GM18508 (cell line): ENCODE data around the gene CDS2.

ENCODE experiments used
- ATAC-seq: cut with Tn5 transposase; IDR thresholded peaks from one replicate; pipeline ENCODE4 v1.9.1; 2021; ENCODE audit warnings: moderate number of reproducible peaks; ENCODE audit not compliant: insufficient read depth, unreplicated experiment

The CDS2 gene

DNA sequence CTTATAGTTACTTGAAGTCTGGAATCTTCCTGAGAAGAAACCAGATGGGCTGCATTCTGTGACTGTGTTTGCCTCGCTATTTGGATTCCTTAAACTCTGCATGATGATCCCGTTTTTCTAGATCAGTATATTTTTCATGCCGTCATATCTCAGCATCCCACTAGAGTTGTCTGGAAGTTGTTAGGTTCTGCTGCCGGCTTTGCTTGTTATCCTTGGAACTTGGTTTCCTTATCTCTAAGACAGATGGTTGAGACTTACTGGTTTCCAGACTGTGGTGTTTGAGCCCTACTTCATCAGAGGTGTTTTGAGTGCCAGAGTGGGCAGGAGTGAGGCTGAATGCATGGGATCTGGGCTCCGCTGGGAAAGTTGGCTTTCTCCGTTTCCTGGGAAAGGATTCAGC lies 50.3 kb downstream of the CDS2 start:
- ATAC-seq: no peak

DNA sequence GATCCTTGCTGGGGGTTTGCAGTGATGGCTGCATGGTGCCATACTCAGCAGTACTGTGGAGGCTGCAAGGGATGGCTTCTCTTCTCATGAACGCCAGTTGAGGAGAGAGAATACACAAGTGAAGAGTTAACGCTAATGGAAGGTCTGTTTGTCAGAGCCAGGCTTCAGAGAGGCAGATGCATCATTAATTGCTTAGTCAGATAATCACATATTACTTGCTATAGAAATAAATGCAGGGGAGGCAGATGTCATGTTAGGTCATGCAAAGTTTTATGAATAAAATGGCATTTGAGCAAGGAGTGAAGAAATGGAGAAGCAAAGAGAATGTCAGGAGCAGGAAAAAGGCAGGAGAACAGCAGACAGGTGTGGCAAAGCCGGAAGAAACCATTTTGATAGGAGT lies 51.2 kb downstream of the CDS2 start:
- ATAC-seq: no peak

DNA sequence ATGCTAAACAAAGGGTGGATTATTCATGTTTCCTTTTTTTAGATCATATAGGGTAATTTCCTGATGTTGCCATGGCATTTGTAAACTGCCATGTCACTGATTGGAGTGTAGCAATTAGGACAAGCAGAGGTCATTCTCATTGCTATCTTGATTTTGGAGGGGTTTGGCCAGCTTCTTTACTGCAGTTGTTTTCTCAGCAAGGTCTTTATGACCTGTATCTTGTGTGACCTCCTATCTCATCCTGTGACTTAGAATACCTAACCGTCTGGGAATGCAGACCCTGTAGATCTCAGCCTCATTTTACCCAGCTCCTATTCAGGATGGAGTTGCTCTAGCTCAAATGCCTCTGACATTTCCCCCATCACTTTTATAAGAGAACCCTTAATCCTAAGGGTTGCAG lies 53.6 kb downstream of the CDS2 start:
- no peak for ATAC-seq

DNA sequence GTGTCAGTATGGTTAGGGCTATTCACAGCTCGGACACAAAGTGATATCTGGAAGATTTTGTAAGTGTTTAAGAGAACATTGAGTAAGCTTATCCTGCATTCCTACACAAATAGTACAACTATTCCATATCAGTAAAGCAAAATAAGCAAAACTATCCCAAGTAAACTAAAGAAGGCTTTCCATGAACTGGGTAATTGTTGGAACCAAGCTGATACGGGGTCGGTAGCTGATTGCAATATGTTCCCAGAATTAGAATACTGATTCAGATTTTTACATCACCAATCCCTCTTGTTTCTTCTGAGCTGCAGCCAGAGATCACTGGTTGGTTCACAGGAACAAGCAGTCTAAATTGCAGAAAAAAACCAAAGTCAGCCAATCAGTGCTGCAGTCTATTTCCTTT lies 54.1 kb downstream of the CDS2 start:
- ATAC-seq: no peak

DNA sequence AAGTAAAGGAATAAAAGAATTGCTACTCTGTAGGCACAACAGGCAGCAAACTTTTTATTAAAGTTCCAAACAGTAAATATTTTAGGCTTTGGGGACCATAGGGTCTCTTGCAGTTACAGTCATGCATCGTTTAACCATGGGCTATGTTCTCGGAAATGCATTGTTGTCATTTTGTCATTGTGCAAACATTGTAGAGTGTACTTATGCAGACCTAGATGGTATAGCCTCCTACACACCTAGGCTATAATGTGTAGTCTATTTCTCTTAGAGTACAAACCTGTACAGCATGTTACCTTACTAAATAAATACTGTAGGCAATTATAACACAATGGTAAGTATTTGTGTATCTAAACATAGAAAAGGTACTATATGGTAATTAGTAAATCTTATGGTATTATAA lies 54.7 kb downstream of the CDS2 start:
- ATAC-seq: no peak

DNA sequence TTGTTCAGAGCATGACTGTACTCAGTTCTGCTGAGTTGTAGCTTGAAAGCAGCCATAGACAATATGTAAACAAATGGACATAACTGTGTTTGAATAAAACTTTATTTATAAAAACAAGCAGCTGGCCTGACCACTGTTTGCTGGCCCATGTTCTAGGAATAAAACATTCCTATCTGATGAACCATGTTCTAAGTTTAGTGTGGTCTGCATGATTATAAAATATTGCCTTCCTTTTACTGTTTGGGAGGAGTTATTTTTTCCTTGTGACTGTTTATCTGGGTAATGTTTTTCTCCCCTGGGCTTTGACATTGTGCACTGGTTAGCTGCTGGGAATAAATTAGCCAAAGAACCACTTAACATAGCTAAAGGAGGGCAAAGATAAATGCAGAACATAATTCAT lies 55.1 kb downstream of the CDS2 start:
- no peak for ATAC-seq

DNA sequence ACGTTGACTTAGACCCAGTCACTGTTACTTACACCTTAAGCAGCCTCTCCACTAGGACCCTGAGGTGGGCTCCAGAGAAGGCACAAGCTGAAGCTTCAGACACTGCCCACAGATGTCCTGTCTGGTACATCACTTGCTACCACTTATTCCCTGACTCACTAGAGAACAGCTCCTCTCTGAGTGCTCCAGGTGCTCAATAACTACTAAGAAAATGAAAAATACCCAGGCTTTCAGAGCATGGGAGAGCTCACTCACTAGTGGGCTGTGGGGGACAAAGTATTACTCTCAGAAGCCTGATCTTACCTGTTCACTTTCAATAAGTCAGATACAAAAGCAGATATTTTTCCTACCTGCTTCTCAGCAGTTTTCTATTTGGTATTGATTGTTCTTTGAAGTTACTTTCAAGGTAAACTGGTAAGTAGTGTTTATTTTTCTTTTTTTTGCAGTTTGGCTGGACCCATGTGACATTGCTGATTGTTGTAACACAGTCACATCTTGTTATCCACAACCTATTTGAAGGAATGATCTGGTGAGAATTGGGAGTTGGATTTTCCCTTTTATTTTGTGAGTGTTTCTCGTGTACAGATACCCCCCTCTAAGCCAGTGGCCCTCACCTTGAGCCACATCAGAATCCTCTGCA lies 55.9 kb downstream of the CDS2 start:
- no peak for ATAC-seq

DNA sequence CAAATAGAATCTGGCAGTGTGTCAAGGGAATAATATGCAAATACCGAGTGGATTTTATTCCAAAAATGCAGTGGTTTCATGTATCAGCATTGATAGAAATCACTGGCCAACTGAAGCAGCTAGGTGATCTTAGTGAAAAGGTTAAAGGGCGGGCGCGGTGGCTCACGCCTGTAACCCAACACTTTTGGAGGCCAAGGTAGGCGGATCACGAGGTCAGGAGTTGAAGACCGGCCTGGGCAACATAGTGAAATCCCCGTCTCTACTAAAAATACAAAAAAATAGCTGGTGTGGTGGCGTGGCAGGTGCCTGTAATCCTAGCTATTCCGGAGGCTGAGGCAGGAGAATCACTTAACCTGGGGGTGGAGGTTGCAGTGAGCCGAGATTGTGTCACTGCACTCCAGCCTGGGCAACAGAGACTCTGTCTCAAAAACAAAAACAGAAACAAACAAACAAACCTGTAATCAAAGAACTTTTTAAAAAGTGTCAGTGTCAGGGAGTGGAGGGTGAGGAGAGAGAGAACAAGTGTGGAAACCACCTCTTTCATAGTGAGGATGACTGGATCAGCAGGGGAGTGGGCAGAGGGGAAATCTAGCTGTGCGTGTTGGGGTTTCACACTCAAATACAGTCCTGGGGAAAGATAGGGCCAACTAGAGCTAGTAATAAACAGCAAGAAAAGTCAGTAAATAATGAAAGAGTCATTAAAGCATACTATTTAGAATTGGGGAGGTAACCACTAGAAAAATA lies 57.1 kb downstream of the CDS2 start:
- ATAC-seq: no peak

DNA sequence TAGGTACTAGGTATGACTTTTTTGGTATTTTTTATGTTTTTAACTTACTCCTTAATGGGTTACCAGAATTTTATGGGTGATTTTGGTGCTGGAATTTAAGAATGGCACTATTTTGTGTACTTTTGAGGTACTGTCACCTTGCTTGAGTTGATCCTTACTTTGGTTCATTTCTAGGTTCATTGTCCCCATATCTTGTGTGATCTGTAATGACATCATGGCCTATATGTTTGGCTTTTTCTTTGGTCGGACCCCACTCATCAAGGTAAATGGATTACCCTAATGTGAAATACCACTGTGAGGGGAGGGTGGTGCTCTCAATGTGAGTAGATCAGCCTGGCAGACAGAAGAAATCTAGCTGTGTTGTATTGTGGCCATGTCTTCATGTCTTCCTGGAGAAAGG lies 57.9 kb downstream of the CDS2 start:
- no peak for ATAC-seq

DNA sequence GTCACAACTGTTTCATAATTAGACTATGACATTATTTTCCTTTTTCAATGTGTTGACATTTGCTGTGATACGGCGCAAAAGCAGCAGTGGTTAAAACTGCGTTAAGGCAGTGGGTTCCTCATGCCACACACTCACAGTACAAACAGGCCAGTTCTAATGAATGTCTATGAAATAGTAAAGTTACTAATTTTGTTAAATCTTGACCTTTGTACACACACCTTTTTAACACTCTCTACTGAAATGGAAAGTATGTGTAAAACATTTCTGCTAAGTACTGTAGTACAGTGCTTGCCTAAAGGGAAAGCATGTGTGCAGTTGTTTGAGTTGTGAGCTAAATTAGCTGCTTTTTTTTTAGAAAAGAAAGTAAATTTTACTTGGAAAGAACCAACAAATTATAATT lies 60.3 kb downstream of the CDS2 start:
- no peak for ATAC-seq

DNA sequence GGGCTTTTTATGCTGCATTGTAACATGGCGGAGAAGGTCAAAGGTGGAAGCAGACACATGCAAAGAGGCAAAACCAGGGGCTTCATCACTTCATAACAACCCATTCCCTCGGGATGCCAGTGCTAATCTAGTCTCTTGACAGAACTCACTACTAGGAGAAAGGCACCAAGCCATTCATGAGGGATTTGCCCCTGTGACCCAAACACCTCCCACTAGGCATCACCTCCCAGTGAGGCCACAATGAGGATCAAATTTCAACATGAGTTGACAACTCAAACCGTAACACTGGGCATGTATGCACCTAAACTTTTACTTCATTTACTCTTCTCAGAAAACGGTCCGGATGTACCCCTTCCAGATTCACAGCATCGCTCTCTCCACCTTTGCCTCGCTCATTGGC lies 61.9 kb downstream of the CDS2 start:
- ATAC-seq: no peak

DNA sequence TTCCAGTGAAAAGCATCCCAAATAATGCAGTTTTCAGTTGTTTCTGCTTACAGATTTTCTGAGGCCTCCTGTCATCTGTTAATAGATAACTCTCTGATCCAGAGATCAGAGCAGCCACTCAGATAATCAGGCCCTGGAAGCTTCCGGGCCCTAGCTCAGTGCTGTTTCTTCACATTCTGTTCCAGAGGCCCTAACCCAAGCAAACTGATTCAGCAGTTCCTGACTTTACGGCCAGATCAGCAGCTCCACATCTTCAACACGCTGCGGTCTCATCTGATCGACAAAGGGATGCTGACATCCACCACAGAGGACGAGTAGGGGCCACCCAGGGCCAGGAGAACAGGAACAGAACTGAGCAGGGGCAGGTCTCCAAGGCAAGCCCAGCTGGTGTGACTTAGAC lies 63.1 kb downstream of the CDS2 start:
- ATAC-seq: no peak

DNA sequence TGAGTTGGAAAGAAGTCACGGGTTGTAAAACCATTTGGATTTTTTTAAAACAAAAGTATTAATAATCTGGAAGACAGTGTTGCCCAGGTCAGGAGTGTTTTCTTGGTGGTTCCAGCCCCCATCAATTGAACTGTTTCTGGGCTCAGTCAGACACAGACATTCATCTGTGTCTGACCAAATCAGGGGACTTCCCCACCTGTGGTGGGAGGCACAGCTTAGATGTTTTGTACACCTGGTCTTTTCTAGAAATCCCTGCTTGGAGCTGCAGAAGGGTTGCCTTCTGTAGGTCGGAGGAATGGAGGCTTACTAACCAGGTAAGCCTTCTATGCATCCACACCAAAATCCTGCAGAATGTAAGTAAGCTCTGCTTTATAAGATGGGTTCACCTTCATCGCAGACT lies 63.6 kb downstream of the CDS2 start:
- no peak for ATAC-seq

DNA sequence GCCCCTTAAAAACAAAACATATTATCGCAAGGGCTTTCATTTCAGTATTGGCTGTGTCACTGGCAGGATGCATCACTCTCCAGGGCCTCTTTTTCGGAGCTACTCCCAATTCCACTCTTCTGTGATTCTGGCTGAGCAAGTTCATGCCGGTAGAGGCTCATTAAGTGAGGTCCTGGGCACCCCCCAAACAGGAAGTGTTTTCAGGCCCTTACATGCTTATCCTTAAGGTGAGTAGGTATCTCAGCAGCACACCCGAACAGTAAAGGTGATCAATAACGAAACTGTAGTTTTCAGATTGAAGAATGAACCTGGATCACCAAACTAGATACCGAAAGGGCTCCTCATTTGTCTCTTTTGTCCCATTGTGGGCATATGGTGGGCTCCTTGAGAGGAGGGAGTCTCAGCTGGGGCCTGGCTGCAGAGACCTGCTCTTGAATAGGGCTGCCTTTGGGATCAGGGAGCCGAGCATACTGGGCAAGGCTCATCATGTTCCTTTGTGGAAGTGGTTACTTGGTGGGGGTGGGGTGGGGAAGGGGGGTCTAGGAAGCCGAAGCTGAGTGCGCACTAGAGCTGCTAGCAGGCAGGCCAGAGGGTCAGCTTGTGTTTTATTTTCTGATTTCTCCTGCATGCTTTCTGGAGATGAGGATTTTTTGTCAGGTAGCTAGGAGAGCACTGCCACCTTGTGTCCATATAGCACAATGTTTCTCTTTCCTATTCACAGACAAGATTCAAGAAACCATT lies 65.2 kb downstream of the CDS2 start:
- ATAC-seq: peak; percentile 41

DNA sequence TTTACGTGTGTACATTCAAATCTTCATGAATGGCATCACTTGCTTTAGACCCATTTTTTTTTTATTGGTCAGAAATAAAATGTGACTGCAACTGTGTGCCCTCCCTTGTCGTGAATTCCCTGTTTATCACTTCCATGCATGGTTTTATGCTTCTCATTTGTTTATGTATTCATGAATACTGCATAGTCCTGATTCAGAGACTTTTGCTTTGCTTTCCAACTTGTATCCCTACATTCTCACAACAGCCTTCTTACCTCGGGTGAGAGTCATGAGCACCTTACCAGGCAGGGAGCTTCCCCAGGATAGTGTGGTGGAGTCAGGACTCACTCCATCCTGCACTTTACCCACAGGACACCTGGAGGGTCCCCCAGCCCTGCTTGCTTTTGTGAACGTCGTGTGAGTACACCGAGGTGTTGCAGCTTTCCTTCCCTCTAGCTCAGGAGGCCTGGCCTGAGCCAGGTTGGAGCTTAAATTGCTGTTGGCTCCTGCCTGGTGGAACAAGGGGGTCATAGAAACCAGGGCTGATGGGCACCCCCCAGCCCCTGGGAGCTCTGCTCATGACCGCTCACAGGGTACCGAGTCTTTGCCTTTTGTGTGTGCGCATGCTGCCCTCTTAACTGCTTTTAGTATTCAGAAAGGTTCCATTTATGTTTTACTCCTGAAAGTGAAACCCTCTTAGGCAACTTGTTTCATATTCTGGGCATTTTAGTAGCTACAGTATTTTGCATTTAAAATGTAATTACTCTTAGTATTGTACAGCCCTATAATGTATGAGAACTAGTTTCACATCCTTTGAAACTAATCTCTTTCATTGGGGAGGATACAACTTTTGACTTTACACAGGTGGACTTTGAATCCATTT lies 66.0 kb downstream of the CDS2 start:
- no peak for ATAC-seq

DNA sequence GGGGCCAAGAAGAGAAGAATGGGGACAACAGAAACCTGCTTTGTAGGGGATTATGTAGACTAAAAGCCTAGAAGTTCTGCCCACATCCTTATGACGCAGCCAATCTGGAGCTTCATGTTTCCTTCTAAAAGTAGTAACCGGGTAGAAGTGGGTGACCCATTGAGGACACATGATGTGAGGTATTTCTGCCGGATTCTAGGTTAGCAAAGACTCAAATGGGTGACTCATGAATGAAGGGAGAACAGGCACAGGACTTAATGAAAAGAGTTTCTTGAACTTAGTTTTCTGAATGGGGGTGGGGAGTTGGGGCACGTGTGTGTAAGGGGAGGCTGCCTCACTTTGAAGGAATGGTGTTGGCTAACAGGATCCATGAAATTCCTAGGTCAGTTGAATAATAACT lies 68.8 kb downstream of the CDS2 start:
- no peak for ATAC-seq

DNA sequence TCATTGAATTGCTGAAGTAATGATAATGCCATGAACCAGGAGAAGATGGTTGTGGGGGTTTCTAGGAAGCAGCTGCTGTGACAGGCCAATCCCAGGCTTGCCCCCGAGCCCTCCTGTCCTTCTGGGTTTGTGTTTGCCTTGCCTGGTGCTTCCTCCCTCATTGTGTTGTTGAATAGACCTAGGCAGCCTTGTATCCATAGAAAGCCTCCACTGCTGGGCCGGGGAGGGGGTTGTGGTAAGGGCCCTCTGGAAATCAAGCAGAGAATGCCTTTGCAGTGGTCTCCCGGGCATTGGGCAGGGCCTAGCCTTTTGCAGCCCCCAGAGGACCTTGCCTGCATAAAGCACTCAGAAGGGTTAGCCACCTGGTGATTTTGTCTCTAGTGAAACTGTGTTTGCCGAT lies 69.3 kb downstream of the CDS2 start:
- no peak for ATAC-seq

DNA sequence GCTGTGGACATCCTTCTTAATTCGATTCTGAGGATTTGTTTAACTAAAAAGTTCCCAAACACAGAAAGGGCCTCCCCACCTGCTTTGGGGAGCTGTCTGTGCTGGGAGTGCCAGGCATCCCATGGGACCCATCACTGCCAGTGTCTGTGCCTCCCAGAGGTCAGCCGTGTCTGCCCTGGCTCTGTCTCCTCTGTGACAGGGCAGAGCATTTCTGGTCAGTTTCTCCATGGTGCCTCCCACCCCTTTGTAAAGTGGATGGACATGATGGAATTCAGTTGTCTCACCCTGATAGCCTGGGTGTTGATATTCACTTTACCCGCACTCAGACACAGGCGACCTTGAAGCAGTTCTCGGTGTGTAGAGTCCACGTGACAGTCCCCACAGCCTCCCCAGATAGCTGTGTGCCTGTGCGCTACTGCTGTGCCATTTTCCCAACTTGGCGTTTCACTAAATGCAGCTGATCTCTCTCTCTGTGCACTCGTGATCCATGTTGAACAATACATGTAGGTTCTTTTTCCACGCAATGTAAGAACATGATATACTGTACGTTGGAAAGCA lies 70.5 kb downstream of the CDS2 start:
- no peak for ATAC-seq

DNA sequence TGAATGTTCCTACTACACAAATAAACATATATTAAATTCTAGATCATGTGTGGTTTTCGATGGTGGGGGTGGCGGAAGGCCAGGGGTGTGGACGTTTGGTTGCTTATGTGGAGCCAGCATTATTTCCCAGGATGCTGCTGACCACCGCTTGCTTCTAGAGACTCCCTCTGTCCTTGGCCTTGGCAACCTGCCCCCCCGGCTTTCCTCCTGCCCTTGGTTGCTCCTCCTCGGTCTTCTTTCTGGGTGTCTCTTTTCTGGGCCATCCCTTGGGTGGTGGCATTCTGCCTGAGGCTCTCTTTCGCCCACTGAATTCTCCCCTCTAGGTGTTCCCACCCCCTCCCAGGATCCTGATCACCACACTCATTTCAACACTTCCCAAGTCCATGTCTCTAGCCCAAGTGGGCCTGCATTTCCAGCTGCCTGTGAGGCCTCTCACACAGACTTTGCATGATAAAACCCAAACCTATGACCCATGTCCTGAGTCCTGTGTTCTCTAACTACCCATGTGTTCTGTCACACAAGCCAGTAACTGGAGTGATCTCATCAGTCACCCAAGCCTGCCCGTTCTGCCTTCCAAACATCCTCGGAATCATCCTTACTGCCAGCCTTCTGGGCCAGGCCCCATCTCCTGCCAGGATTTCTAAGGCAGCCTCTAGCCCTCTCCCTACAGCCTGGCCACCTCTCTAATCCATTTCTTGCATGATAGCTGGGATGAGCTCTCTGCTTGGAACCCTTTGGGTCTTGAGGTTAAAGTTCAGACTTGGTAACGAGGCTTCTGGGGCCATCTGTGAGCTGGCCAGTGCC lies 71.2 kb downstream of the CDS2 start:
- no peak for ATAC-seq

DNA sequence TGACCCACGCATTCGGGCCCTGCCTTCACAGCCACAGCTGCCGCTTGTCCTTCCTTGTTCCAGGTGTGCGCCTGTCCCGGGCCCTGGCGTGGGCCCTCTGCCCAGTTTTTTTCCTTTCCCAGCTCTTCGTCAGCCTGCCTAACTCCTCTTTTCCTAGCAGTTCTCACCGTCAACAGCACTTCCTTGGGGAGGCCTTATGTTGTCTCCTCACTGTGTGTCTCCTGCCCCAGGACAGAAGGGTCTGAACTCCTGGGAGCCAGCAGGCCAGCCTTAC lies 71.8 kb downstream of the CDS2 start:
- no peak for ATAC-seq
